Measurements from ENCODE around the gene RPL7A. TPM values are rescaled to one million over a fixed set of nuclear protein-coding genes. Genes with fewer than 3 reads are reported as not detected.

Gene RPL7A
- total RNA-seq, 1 experiment from 2014 or later: 2,747 TPM

DNA sequence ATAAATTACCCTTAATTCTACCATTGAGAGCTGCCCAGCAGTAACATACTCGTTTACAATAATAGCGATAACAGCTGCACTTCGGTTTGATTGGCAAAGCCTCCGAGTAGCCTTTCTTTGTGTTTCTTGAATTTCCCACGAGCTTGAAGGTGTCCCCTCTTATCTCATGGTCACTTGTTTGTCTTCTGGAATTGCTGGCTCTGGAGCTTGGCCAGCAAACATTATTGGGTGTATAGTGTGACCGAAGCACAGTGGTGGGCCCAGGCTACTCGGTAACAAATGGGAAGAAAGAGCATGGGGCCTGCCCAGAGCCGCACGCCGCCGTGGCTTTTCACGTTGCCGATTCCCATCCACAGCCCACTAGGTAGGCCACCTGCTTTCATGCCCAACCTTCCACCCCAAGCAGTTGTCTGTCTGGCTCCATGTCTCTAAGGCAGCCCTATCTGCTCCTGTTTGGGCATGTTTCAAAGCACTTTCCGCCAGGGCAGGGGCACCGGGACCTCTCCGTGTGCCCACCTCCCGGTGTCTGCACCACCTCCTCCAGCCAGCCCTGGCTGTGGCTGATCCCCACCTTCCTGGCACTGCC, 36.8 kb downstream of the RPL7A start (continued):
- TF ChIP-seq, protein P1, sequence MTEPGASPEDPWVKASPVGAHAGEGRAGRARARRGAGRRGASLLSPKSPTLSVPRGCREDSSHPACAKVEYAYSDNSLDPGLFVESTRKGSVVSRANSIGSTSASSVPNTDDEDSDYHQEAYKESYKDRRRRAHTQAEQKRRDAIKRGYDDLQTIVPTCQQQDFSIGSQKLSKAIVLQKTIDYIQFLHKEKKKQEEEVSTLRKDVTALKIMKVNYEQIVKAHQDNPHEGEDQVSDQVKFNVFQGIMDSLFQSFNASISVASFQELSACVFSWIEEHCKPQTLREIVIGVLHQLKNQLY (CRISPR knock-in tag; IDR thresholded peaks at IDR 0.05): no peak
- TF ChIP-seq, protein P2, sequence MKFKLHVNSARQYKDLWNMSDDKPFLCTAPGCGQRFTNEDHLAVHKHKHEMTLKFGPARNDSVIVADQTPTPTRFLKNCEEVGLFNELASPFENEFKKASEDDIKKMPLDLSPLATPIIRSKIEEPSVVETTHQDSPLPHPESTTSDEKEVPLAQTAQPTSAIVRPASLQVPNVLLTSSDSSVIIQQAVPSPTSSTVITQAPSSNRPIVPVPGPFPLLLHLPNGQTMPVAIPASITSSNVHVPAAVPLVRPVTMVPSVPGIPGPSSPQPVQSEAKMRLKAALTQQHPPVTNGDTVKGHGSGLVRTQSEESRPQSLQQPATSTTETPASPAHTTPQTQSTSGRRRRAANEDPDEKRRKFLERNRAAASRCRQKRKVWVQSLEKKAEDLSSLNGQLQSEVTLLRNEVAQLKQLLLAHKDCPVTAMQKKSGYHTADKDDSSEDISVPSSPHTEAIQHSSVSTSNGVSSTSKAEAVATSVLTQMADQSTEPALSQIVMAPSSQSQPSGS (CRISPR knock-in tag; IDR thresholded peaks at IDR 0.05; ENCODE audit: borderline replicate concordance, low read depth): no peak
- TF ChIP-seq, protein P3, sequence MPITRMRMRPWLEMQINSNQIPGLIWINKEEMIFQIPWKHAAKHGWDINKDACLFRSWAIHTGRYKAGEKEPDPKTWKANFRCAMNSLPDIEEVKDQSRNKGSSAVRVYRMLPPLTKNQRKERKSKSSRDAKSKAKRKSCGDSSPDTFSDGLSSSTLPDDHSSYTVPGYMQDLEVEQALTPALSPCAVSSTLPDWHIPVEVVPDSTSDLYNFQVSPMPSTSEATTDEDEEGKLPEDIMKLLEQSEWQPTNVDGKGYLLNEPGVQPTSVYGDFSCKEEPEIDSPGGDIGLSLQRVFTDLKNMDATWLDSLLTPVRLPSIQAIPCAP (CRISPR knock-in tag; IDR thresholded peaks at IDR 0.05): no peak
- TF ChIP-seq ZNF263 (CRISPR knock-in tag; IDR thresholded peaks at IDR 0.05; ENCODE audit: low read depth) (no peak), FOXP1 (CRISPR knock-in tag; IDR thresholded peaks at IDR 0.05; ENCODE audit: borderline replicate concordance) (no peak), NR2C2 (CRISPR knock-in tag; IDR thresholded peaks at IDR 0.05) (no peak), RELA (CRISPR knock-in tag; IDR thresholded peaks at IDR 0.05; ENCODE audit: borderline replicate concordance) (no peak), JAZF1 (CRISPR knock-in tag; IDR thresholded peaks at IDR 0.05) (no peak), SMAD3 (CRISPR knock-in tag; IDR thresholded peaks at IDR 0.05; ENCODE audit: borderline replicate concordance) (no peak)
- TF ChIP-seq, protein P4, sequence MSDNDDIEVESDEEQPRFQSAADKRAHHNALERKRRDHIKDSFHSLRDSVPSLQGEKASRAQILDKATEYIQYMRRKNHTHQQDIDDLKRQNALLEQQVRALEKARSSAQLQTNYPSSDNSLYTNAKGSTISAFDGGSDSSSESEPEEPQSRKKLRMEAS (CRISPR knock-in tag; IDR thresholded peaks at IDR 0.05): no peak
- TF ChIP-seq, protein P5, sequence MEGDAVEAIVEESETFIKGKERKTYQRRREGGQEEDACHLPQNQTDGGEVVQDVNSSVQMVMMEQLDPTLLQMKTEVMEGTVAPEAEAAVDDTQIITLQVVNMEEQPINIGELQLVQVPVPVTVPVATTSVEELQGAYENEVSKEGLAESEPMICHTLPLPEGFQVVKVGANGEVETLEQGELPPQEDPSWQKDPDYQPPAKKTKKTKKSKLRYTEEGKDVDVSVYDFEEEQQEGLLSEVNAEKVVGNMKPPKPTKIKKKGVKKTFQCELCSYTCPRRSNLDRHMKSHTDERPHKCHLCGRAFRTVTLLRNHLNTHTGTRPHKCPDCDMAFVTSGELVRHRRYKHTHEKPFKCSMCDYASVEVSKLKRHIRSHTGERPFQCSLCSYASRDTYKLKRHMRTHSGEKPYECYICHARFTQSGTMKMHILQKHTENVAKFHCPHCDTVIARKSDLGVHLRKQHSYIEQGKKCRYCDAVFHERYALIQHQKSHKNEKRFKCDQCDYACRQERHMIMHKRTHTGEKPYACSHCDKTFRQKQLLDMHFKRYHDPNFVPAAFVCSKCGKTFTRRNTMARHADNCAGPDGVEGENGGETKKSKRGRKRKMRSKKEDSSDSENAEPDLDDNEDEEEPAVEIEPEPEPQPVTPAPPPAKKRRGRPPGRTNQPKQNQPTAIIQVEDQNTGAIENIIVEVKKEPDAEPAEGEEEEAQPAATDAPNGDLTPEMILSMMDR (IDR thresholded peaks at IDR 0.05): no peak
- TF ChIP-seq, protein P6, sequence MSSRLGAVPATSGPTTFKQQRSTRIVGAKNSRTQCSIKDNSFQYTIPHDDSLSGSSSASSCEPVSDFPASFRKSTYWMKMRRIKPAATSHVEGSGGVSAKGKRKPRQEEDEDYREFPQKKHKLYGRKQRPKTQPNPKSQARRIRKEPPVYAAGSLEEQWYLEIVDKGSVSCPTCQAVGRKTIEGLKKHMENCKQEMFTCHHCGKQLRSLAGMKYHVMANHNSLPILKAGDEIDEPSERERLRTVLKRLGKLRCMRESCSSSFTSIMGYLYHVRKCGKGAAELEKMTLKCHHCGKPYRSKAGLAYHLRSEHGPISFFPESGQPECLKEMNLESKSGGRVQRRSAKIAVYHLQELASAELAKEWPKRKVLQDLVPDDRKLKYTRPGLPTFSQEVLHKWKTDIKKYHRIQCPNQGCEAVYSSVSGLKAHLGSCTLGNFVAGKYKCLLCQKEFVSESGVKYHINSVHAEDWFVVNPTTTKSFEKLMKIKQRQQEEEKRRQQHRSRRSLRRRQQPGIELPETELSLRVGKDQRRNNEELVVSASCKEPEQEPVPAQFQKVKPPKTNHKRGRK (CRISPR knock-in tag; IDR thresholded peaks at IDR 0.05; ENCODE audit: borderline replicate concordance): no peak

DNA sequence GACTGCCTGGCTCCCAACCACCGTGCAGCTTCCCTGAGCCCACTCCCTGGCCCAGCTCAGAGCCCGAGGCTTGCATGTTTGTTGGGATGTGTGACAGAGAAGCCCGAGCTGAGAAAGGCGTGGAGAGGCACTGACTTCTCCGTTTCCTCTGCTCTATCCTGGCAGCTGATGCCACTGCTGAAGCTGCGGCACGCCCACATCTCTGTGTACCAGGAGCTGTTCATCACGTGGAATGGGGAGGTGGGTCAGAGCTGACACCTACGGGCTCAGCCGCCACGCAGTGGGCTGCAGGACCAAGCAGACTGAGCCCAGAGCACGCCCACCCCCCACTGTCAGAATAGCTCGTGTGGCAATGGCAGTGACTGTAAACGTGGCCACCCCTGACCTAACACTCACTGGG, 37.4 kb downstream of the RPL7A start:
- ATAC-seq (no peak), DNase-seq (ENCODE audit: low spot score) (no peak)
- CTCF ChIA-PET: interaction anchor here (1.5 to 2.4 kb wide), 3 partner anchors 10 to 124 kb away, joined by 3 to 13 read pairs (median 3); no protein-coding TSS in a partner anchor
- peaks cover under 1% of the 10 kb centered on the region for H3K36me3 Mint-ChIP-seq
- no peak overlapping the region for H3K4me3 Mint-ChIP-seq
- H3K27ac Mint-ChIP-seq: no peak overlapping the region
- H3K9me3 Mint-ChIP-seq: peaks cover 7% of the 10 kb centered on the region; the same call in 1 of the 2 replicates
- H3K4me1 Mint-ChIP-seq: no peaks in the 10 kb centered on the region
- peaks cover 9% of the 10 kb centered on the region for H3K27me3 Mint-ChIP-seq (ENCODE audit: low read depth)
- POLR2A ChIA-PET: no interaction called here
- TF ChIP-seq, protein P7, sequence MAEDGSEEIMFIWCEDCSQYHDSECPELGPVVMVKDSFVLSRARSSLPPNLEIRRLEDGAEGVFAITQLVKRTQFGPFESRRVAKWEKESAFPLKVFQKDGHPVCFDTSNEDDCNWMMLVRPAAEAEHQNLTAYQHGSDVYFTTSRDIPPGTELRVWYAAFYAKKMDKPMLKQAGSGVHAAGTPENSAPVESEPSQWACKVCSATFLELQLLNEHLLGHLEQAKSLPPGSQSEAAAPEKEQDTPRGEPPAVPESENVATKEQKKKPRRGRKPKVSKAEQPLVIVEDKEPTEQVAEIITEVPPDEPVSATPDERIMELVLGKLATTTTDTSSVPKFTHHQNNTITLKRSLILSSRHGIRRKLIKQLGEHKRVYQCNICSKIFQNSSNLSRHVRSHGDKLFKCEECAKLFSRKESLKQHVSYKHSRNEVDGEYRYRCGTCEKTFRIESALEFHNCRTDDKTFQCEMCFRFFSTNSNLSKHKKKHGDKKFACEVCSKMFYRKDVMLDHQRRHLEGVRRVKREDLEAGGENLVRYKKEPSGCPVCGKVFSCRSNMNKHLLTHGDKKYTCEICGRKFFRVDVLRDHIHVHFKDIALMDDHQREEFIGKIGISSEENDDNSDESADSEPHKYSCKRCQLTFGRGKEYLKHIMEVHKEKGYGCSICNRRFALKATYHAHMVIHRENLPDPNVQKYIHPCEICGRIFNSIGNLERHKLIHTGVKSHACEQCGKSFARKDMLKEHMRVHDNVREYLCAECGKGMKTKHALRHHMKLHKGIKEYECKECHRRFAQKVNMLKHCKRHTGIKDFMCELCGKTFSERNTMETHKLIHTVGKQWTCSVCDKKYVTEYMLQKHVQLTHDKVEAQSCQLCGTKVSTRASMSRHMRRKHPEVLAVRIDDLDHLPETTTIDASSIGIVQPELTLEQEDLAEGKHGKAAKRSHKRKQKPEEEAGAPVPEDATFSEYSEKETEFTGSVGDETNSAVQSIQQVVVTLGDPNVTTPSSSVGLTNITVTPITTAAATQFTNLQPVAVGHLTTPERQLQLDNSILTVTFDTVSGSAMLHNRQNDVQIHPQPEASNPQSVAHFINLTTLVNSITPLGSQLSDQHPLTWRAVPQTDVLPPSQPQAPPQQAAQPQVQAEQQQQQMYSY (CRISPR knock-in tag; IDR thresholded peaks at IDR 0.05): no peak
- no peak for TF ChIP-seq NFE2L1 (CRISPR knock-in tag; IDR thresholded peaks at IDR 0.05)
- TF ChIP-seq, protein P8, sequence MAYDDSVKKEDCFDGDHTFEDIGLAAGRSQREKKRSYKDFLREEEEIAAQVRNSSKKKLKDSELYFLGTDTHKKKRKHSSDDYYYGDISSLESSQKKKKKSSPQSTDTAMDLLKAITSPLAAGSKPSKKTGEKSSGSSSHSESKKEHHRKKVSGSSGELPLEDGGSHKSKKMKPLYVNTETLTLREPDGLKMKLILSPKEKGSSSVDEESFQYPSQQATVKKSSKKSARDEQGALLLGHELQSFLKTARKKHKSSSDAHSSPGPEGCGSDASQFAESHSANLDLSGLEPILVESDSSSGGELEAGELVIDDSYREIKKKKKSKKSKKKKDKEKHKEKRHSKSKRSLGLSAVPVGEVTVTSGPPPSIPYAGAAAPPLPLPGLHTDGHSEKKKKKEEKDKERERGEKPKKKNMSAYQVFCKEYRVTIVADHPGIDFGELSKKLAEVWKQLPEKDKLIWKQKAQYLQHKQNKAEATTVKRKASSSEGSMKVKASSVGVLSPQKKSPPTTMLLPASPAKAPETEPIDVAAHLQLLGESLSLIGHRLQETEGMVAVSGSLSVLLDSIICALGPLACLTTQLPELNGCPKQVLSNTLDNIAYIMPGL (CRISPR knock-in tag; IDR thresholded peaks at IDR 0.05): no peak
- TF ChIP-seq, protein P1 (CRISPR knock-in tag; IDR thresholded peaks at IDR 0.05): no peak
- TF ChIP-seq, protein P9, sequence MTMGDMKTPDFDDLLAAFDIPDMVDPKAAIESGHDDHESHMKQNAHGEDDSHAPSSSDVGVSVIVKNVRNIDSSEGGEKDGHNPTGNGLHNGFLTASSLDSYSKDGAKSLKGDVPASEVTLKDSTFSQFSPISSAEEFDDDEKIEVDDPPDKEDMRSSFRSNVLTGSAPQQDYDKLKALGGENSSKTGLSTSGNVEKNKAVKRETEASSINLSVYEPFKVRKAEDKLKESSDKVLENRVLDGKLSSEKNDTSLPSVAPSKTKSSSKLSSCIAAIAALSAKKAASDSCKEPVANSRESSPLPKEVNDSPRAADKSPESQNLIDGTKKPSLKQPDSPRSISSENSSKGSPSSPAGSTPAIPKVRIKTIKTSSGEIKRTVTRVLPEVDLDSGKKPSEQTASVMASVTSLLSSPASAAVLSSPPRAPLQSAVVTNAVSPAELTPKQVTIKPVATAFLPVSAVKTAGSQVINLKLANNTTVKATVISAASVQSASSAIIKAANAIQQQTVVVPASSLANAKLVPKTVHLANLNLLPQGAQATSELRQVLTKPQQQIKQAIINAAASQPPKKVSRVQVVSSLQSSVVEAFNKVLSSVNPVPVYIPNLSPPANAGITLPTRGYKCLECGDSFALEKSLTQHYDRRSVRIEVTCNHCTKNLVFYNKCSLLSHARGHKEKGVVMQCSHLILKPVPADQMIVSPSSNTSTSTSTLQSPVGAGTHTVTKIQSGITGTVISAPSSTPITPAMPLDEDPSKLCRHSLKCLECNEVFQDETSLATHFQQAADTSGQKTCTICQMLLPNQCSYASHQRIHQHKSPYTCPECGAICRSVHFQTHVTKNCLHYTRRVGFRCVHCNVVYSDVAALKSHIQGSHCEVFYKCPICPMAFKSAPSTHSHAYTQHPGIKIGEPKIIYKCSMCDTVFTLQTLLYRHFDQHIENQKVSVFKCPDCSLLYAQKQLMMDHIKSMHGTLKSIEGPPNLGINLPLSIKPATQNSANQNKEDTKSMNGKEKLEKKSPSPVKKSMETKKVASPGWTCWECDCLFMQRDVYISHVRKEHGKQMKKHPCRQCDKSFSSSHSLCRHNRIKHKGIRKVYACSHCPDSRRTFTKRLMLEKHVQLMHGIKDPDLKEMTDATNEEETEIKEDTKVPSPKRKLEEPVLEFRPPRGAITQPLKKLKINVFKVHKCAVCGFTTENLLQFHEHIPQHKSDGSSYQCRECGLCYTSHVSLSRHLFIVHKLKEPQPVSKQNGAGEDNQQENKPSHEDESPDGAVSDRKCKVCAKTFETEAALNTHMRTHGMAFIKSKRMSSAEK (CRISPR knock-in tag; IDR thresholded peaks at IDR 0.05; ENCODE audit: borderline replicate concordance): no peak

Data from WTC11 (cell line).